NOMO-1 treated with DMSO at 0.1 percent for 48 hours (cell line): ENCODE results near the gene PCLAF.
"Not testable (repeated sequence)": the region's sequence is repeated elsewhere in the genome, so short reads cannot be mapped to it uniquely, and the experiment has no call there.

Experiments
- DNase-seq: peaks from one replicate; lab custom pipeline; 2025; ENCODE audit not compliant: unreplicated experiment; lab: John Stamatoyannopoulos, UW

The PCLAF gene

DNA sequence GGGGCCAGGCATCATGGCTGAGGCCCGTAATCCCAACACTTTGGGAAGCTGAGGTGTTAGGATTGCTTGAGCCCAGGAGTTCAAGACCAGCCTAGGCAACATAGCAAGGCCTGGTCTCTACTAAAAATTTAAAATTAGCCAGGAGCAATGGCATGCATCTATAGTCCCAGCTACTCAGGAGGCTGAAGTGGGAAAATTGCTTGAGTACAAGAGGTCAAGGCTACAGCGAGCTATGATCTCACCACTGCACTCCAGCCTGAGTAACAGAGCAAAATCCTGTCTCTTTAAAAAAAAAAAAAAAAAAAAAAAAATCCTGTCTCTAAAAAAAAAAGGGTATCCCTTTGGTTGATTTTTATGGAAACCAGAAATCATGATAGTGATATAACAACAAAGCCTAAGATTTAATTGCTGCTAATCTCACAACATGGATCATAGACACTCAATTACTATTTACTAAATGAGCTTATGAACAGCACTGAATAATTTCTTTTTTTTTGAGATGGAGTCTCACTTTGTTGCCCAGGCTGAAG is 12.1 kb downstream of the PCLAF start:
- DNase-seq, result no peak

DNA sequence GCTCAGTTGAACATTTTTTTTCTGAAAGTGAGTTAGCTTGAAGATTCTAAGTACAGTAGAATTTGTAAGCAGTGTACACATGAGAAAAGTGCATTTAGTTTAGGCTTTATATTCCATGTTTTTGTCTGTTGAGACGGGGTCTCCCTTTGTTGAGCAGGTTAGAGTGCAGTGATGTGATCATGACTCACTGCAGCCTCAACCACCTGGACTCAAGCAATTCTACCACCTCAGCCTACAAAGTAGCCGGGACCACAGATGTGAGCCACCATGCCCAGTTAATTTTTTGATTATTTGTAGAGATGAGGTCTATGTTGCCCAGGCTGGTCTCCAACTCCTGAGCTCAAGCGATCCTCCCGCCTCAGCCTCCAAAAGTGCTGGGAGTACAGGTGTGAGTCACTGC is 20.0 kb downstream of the PCLAF start:
- DNase-seq, result no peak

GRCh38 chr15:64356710-64357040 is 24.6 kb downstream of the PCLAF start:
- DNase-seq, result no peak

GRCh38 chr15:64355944-64356709 is 25.1 kb downstream of the PCLAF start, which contains the start of gene CSNK1G1:
Gene CSNK1G1 (minus strand): TSS chr15:64356173. CDS start chr15:64300499, 55,674 bp downstream.
- peak; percentile 95 for DNase-seq

DNA sequence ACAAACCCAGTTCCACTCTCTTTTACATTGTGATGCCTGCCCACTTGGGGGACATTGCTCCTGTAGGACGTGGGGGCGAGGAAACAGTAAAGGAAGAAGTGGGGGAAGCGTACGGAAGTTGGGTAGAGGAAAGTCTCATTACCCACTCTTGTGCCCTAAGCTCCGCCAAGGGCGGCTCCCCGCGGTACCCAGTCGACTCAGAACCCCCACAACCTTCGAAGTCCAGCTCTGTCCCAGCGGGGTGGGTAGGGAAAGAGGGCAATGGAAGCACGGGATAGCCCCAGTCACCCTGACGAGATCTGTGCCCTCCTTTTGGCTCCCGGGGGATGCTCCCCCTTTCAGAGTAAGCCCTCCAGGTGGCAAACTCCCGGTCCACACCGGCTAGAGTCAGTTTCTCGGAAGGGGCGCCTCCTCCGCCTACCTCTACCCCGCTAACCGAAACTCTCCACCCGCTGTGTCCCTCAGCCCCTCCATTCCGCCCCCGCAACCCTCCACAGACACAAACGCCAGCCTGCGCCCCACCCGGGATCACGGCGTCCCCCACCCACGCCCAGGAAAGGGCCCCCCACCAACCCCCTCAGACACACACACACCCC is 25.8 kb downstream of the PCLAF start:
- DNase-seq, result peak; percentile 20

GRCh38 chr15:64354688-64355344 is 26.4 kb downstream of the PCLAF start:
- DNase-seq, result no peak

DNA sequence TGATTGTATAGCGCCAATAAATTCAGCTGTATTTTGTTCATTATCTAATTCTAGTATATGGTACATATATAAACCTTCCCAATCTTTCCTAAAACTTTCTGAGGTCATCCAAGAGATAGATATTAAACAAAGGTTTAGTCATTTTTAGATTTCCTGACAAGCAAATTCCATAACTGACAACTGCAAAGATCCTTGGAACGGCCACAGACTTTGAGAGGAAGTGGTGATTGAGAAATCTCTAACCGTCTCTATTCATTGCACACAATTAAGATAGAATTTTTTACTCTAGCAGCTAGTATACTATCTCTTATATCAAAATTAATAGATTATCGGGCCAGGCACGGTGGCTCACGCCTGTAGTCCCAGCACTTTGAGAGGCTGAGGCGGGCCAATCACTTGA is 30.0 kb downstream of the PCLAF start:
- no peak for DNase-seq

GRCh38 chr15:64349375-64349774 is 31.9 kb downstream of the PCLAF start:
- DNase-seq, result no peak

- DNase-seq, result no peak
Measured at GRCh38 chr15:64348455-64348854, 32.8 kb downstream of the PCLAF start.

DNA sequence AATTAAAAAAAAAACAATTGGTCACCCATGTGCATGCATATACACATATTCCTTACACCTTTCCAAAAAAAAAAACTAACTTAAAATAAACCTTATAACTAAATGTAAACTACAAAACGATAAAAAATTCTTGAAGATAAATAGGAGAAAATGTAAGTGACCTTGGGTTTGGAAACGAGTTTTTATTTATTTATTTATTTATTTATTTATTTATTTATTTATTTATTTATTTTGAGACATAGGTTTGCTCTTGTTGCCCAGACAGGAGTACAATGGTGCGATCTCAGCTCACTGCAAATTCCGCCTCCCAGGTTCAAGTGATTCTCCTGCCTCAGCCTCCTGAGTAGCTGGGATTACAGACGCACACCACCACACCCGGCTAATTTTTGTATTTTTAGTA is 35.0 kb downstream of the PCLAF start:
- not testable (repeated sequence) for DNase-seq

- no peak for DNase-seq
Measured at GRCh38 chr15:64344651-64345294, 36.5 kb downstream of the PCLAF start.

- no peak for DNase-seq
Measured at GRCh38 chr15:64343841-64344240, 37.4 kb downstream of the PCLAF start.

DNA sequence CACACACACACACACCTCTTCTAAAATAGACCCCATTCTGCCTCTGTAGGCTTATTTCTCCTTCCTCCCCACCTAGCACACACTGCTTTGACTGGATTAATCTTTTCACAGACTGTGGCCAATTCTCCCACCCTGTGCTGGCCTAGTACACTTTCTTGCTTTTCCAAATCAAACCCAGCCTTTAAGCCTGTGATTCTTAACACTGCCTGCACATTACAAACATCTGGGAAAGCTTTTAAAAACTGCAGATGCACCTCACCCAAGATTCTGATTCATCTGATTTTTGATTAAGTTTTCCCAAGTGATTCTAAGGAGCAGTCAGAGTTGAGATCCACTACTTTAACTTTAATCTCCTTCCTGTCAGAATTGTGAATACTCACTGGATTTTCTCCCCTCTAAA is 38.0 kb downstream of the PCLAF start:
- DNase-seq, result no peak

GRCh38 chr15:64341961-64342360 is 39.3 kb downstream of the PCLAF start:
- no peak for DNase-seq

GRCh38 chr15:64340355-64340754 is 40.9 kb downstream of the PCLAF start:
- no peak for DNase-seq

DNA sequence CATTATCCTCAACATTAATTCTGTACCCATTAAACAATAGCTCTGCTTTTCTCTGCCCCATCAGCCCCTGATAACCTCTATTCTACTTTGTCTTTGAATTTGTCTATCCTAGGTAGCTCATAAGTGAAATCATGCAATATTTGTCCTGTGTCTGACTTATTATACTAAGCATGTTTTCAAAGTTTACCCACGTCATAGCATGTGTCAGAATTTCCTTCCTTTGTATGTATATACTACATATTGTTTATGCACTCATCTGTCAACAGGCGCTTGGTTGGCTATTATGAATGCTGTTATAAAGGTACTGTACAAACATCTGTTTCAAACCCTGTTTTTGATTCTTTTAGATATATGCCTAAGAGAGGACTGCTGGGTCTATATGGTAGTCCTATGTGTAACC is 43.5 kb downstream of the PCLAF start:
- no peak for DNase-seq

GRCh38 chr15:64333986-64334929 is 47.0 kb downstream of the PCLAF start:
- no peak for DNase-seq

DNA sequence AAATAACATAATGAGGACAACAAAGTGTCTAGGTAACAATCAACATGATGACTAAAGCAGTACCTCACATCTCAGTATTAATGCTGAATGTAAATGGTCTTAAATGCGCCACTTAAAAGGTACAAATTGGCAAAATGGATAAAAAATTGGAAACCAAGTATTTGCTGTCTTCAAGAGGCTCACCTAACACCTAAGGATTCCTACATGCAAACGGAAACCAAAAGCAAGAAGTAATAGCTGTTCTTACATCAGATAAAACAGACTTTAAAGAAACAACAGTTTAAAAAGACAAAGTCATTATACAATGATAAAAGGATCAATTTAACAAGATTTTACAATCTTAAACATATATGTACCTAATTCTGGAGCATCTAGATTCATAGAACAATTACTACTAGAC is 47.7 kb downstream of the PCLAF start:
- DNase-seq, result no peak

DNA sequence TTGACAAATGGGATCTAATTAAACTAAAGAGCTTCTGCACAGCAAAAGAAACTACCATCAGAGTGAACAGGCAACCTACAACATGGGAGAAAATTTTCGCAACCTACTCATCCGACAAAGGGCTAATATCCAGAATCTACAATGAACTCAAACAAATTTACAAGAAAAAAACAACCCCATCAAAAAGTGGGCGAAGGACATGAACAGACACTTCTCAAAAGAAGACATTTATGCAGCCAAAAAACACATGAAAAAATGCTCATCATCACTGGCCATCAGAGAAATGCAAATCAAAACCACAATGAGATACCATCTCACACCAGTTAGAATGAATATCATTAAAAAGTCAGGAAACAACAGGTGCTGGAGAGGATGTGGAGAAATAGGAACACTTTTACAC is 49.6 kb downstream of the PCLAF start:
- DNase-seq, result not testable (repeated sequence)

GRCh38 chr15:64326975-64327374 is 54.3 kb downstream of the PCLAF start:
- not testable (repeated sequence) for DNase-seq
